Keratinocyte (primary cell): ENCODE results near the gene CRX. TPM values are rescaled to one million over a fixed set of nuclear protein-coding genes. Genes with fewer than 3 reads are reported as not detected.

ENCODE experiments used
- DNase-seq: peaks from one replicate; pipeline ENCODE4 v3.0.0-alpha.2; 2011; ENCODE audit warnings: low read depth, missing footprints, low spot score
- FAIRE-seq: peaks from 2 replicates; lab custom pipeline; 2011; peaks lifted over from hg19 to GRCh38; lab: Jason Lieb, UNC
- H2AFZ ChIP-seq: 2 replicates; pipeline ENCODE4 v1.6.0; 2012; ENCODE audit warnings: low read length, control low read depth, inconsistent platforms; ENCODE audit not compliant: control insufficient read depth
- H3K27ac ChIP-seq: 2 replicates; pipeline ENCODE4 v1.5.1; 2011; ENCODE audit warnings: low read length; ENCODE audit not compliant: control insufficient read depth, insufficient read depth
- H3K27me3 ChIP-seq: 3 replicates; pipeline ENCODE4 v1.6.0; 2011; ENCODE audit warnings: low read length; ENCODE audit not compliant: control insufficient read depth, insufficient read depth; ENCODE audit errors: extremely low read depth
- H3K36me3 ChIP-seq, 2 experiments: 2 replicates in 1 of 2; 3 replicates in 1 of 2; pipeline ENCODE4 v1.5.1; 2011; ENCODE audit warnings: low read length in 2 of 2, mild to moderate bottlenecking in 1 of 2; ENCODE audit not compliant: control insufficient read depth in 2 of 2, insufficient read depth in 2 of 2; ENCODE audit errors: extremely low read depth in 1 of 2
- H3K4me1 ChIP-seq: 3 replicates; pipeline ENCODE4 v1.5.1; 2011; ENCODE audit warnings: low read length; ENCODE audit not compliant: control insufficient read depth, insufficient read depth; ENCODE audit errors: extremely low read depth
- H3K4me2 ChIP-seq: 3 replicates; pipeline ENCODE4 v1.6.0; 2011; ENCODE audit warnings: low read depth, low read length; ENCODE audit not compliant: control insufficient read depth, insufficient read depth; ENCODE audit errors: extremely low read depth
- H3K4me3 ChIP-seq, 3 experiments: fragments of 200-600 bp in 1 of 3; sonication (generic) in 1 of 3; 2 replicates in 2 of 3; 3 replicates in 1 of 3; pipeline ENCODE4 v1.5.1; 2011 to 2016; ENCODE audit warnings: low read length in 3 of 3, mild to moderate bottlenecking in 3 of 3, control low read depth in 2 of 3, inconsistent platforms in 1 of 3, low read depth in 1 of 3, mixed read lengths in 1 of 3, mixed run types in 1 of 3, moderate library complexity in 1 of 3; ENCODE audit not compliant: control insufficient read depth in 2 of 3, insufficient read depth in 2 of 3; ENCODE audit errors: extremely low read depth in 1 of 3
- H3K79me2 ChIP-seq: 2 replicates; pipeline ENCODE4 v1.6.0; 2012; ENCODE audit warnings: low read length; ENCODE audit not compliant: control insufficient read depth, insufficient read depth
- H3K9ac ChIP-seq: 3 replicates; pipeline ENCODE4 v1.6.0; 2011; ENCODE audit warnings: low read length; ENCODE audit not compliant: control insufficient read depth, insufficient read depth; ENCODE audit errors: extremely low read depth
- H3K9me1 ChIP-seq: 3 replicates; pipeline ENCODE4 v1.6.0; 2011; ENCODE audit warnings: low read length; ENCODE audit not compliant: control insufficient read depth, insufficient read depth; ENCODE audit errors: extremely low read depth
- H3K9me3 ChIP-seq: 2 replicates; pipeline ENCODE4 v1.5.1; 2012; ENCODE audit warnings: low read depth, low read length; ENCODE audit not compliant: control insufficient read depth
- H4K20me1 ChIP-seq: 3 replicates; pipeline ENCODE4 v1.6.0; 2011; ENCODE audit warnings: low read length; ENCODE audit not compliant: control insufficient read depth, insufficient read depth; ENCODE audit errors: extremely low read depth
- EZH2 ChIP-seq: IDR thresholded peaks from one replicate; pipeline ENCODE4 v1.6.1; 2012; ENCODE audit warnings: inconsistent platforms, mild to moderate bottlenecking, low read length, moderate library complexity
- dilution Hi-C: fragments of 300-500 bp; cut with MboI; formaldehyde crosslinking; loops from one replicate; pipeline ENCODE4 v1.7.0; 2020; ENCODE audit warnings: low sequenced_read_pairs; ENCODE audit not compliant: extremely low pct_ligation_motif_present
- polyA plus RNA-seq, 5 experiments: library from polyadenylated mRNA; depleted of rRNA in 3 of 5; stranded (reverse) in 3 of 5; stranded (forward) in 1 of 5; unstranded in 1 of 5; fragments of >200 nt; gene quantifications; 1 replicate in 1 of 5; 2 replicates in 3 of 5; 3 replicates in 1 of 5; pipeline versions ENCODE4 v1.2.1 to v1.2.3, GENCODE V29; 2011 to 2012; ENCODE audit warnings: missing spikeins in 2 of 5, low read depth in 1 of 5, low replicate concordance in 1 of 5
- TF ChIP-seq, protein P1 (sequence below), 3 experiments: IDR thresholded peaks in 1 of 3; conservative IDR thresholded peaks in 1 of 3; optimal IDR thresholded peaks in 1 of 3; 2 replicates in 2 of 3; 3 replicates in 1 of 3; pipeline versions ENCODE3 to v1.5.1; 2011; ENCODE audit warnings: low read length in 3 of 3, mild to moderate bottlenecking in 3 of 3, moderate library complexity in 2 of 3, control low read depth in 1 of 3, inconsistent platforms in 1 of 3; ENCODE audit not compliant: insufficient read depth in 2 of 3; ENCODE audit errors: extremely low read depth in 1 of 3

CRX gene
- polyA plus RNA-seq, 1 donor (not counting 4 experiments of a cell fraction or from before 2014, with no cell fraction given), result not detected

DNA sequence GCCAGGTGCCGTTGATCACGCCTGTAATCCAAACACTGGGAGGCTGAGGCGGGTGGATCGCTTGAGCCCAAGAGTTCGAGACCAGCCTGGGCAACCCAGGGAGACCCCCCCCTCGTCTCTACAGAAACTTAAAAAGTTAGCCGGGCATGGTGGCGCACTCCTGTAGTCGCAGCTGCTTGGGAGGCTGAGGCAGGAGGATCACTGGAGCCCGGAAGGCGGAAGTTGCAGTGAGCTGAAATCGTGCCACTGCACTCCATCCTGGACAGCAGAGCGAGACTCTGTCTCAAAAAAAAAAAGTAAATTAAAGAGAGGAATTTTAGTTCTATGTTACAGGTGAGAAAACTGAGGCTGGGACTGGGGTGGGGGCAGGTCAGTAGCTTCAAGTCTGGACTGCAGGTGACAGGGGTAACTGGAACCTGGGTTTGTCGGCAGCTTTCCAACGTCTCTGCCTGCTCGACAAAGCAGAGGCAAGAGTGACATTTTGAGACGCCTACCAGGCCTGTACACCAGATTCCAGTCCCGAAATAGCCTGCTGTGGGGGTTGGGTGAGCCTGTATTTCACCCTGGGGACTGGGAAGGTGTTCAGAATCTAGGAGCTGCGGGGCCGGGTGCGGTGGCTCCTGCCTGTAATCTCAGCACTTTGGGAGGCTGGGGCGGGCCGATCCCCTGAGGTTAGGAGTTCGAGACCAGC, 42.1 kb upstream of the CRX start:
- dilution Hi-C loops, result no loop called here
- FAIRE-seq, result no peak

DNA sequence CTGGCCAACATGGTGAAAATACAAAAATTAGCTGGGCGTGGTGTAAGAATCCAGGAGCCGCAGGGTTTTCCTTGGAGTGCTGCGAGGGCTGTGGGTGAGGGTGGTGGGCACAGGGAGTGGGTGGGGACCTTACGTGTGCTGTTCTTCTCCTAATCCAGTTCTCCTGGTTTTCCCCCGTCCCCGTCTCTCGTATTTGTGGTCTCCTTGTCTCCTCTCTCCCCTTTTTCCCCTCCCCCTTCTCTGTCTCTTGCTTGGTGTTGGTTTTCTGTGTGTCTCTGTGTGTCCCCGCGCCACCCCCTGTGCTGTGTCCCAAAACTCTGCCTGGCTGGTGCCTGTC, 41.6 kb upstream of the CRX start:
- TF ChIP-seq, protein P1, sequence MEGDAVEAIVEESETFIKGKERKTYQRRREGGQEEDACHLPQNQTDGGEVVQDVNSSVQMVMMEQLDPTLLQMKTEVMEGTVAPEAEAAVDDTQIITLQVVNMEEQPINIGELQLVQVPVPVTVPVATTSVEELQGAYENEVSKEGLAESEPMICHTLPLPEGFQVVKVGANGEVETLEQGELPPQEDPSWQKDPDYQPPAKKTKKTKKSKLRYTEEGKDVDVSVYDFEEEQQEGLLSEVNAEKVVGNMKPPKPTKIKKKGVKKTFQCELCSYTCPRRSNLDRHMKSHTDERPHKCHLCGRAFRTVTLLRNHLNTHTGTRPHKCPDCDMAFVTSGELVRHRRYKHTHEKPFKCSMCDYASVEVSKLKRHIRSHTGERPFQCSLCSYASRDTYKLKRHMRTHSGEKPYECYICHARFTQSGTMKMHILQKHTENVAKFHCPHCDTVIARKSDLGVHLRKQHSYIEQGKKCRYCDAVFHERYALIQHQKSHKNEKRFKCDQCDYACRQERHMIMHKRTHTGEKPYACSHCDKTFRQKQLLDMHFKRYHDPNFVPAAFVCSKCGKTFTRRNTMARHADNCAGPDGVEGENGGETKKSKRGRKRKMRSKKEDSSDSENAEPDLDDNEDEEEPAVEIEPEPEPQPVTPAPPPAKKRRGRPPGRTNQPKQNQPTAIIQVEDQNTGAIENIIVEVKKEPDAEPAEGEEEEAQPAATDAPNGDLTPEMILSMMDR (optimal IDR thresholded peaks at IDR 0.05 in 1 of 3, IDR thresholded peaks at IDR 0.05 in 1 of 3, conservative IDR thresholded peaks at IDR 0.05 in 1 of 3; ENCODE audit: extremely low read depth in 1 of 3, insufficient read depth in 2 of 3, low read length in 3 of 3), result no peak
- TF ChIP-seq EZH2, result no peak
- Histone ChIP-seq H3K4me2 (peak overlapping the region; percentile 77), H2AFZ (no peak overlapping the region), H3K4me1 (peaks cover 14% of the 10 kb centered on the region), H3K27ac (peak overlapping the region; percentile 98), H3K9me3 (no peaks in the 10 kb centered on the region), H3K9ac (peak overlapping the region; percentile 98), H3K4me3 (peak overlapping the region; percentile 77 to 97 (median 83)), H3K27me3 (no peaks in the 10 kb centered on the region), H3K36me3 (peaks cover 21 to 27% of the 10 kb centered on the region in 2 experiments), H3K9me1 (peaks cover 2% of the 10 kb centered on the region), H4K20me1 (no peaks in the 10 kb centered on the region), H3K79me2 (peaks cover 25% of the 10 kb centered on the region)
- dilution Hi-C loops, result no loop called here
- no peak for DNase-seq
- no peak for FAIRE-seq

More for the DNA sequence above, 42.1 kb upstream of the CRX start:
- Histone ChIP-seq H3K9ac (peak overlapping the region; percentile 98), H3K4me3 (peak overlapping the region; percentile 77 to 97 (median 83)), H3K36me3 (peaks cover 20 to 27% of the 10 kb centered on the region in 2 experiments), H2AFZ (no peak overlapping the region), H3K9me3 (no peaks in the 10 kb centered on the region), H3K4me1 (peaks cover 14% of the 10 kb centered on the region), H3K4me2 (peak overlapping the region; percentile 77), H3K9me1 (peaks cover 2% of the 10 kb centered on the region), H3K79me2 (peaks cover 25% of the 10 kb centered on the region), H4K20me1 (no peaks in the 10 kb centered on the region), H3K27me3 (no peaks in the 10 kb centered on the region), H3K27ac (peak overlapping the region; percentile 98)
- TF ChIP-seq EZH2, result no peak
- TF ChIP-seq, protein P1 (optimal IDR thresholded peaks at IDR 0.05 in 1 of 3, IDR thresholded peaks at IDR 0.05 in 1 of 3, conservative IDR thresholded peaks at IDR 0.05 in 1 of 3; ENCODE audit: extremely low read depth in 1 of 3, insufficient read depth in 2 of 3, low read length in 3 of 3), result no peak
- no peak for DNase-seq
